Kidney epithelial cell (primary cell): ENCODE results near the gene KLF6. TPM values are rescaled to one million over a fixed set of nuclear protein-coding genes. Genes with fewer than 3 reads are reported as not detected.
A peak's percentile ranks its signal among the peaks of the same experiment; 100 is the strongest.

ENCODE experiments used
- DNase-seq: peaks from one replicate; pipeline ENCODE4 v3.0.0-alpha.2; 2010; ENCODE audit warnings: low read depth
- H3K27me3 ChIP-seq: 2 replicates; pipeline ENCODE4 v1.6.0; 2011; ENCODE audit warnings: low read length; ENCODE audit not compliant: control insufficient read depth, insufficient read depth
- H3K36me3 ChIP-seq: 2 replicates; pipeline ENCODE4 v1.5.1; 2011; ENCODE audit warnings: low read length; ENCODE audit not compliant: control insufficient read depth, insufficient read depth
- H3K4me3 ChIP-seq: 2 replicates; pipeline ENCODE4 v1.5.1; 2011; ENCODE audit warnings: low read depth, mild to moderate bottlenecking, control low read depth, low read length
- CTCF ChIP-seq: IDR thresholded peaks from 2 replicates; pipeline ENCODE4 v1.5.1; 2011; ENCODE audit warnings: mild to moderate bottlenecking, moderate library complexity, low read length, control low read depth, inconsistent platforms; ENCODE audit not compliant: insufficient read depth, poor library complexity, severe bottlenecking
- total RNA-seq: library from RNA; depleted of rRNA; stranded (reverse); fragments of >200 nt; gene quantifications from 2 replicates; pipeline ENCODE4 v1.2.3, GENCODE V29; 2015

Gene KLF6
- total RNA-seq, 1 donor from 2014 or later: 125 TPM

GRCh38 chr10:3757638-3758490 is 27.1 kb downstream of the KLF6 start:
- H3K27me3 ChIP-seq: no peaks in the 10 kb centered on the region
- no peak for TF ChIP-seq CTCF
- no peak overlapping the region for H3K4me3 ChIP-seq
- no peaks in the 10 kb centered on the region for H3K36me3 ChIP-seq
- peak; percentile 87 for DNase-seq

- no peak overlapping the region for H3K4me3 ChIP-seq
- H3K36me3 ChIP-seq: no peaks in the 10 kb centered on the region
- no peak for DNase-seq
- TF ChIP-seq CTCF: no peak
- no peaks in the 10 kb centered on the region for H3K27me3 ChIP-seq
These were observed 27.8 kb downstream of the KLF6 start for GRCh38 chr10:3757250-3757637.

GRCh38 chr10:3756360-3756740 is 28.7 kb downstream of the KLF6 start:
- Histone ChIP-seq H3K27me3 (no peaks in the 10 kb centered on the region), H3K36me3 (no peaks in the 10 kb centered on the region), H3K4me3 (no peak overlapping the region)
- DNase-seq: no peak
- no peak for TF ChIP-seq CTCF

- no peak for TF ChIP-seq CTCF
- H3K27me3 ChIP-seq: no peaks in the 10 kb centered on the region
- no peak for DNase-seq
- no peak overlapping the region for H3K4me3 ChIP-seq
- H3K36me3 ChIP-seq: no peaks in the 10 kb centered on the region
These were observed 29.3 kb downstream of the KLF6 start for GRCh38 chr10:3755440-3756359.

GRCh38 chr10:3754727-3755439 is 30.1 kb downstream of the KLF6 start:
- no peak for TF ChIP-seq CTCF
- H3K27me3 ChIP-seq: no peaks in the 10 kb centered on the region
- no peak overlapping the region for H3K4me3 ChIP-seq
- H3K36me3 ChIP-seq: no peaks in the 10 kb centered on the region
- peak; percentile 95 for DNase-seq
